Transverse colon (tissue), 3 donors: Measurements from ENCODE around the gene SELENOK.

ENCODE experiments used
- EP300 ChIP-seq: sonication (generic); formaldehyde crosslinking; IDR thresholded peaks from one replicate; pipeline ENCODE4 v1.6.1; 2017; ENCODE audit warnings: antibody characterized with exemption, low read depth
- TF ChIP-seq, protein P1 (sequence below), 5 experiments: fragments of 200-600 bp in 3 of 5; fragments of 450-650 bp in 2 of 5; sonication (generic) in 3 of 5; IDR thresholded peaks; 1 replicate in 2 of 5; 2 replicates in 3 of 5; pipeline ENCODE4 v1.5.1; 2016 to 2017; ENCODE audit warnings: antibody characterized with exemption in 5 of 5, inconsistent platforms in 3 of 5, mild to moderate bottlenecking in 2 of 5, moderate library complexity in 1 of 5

- no peak for TF ChIP-seq EP300
- TF ChIP-seq, protein P1, sequence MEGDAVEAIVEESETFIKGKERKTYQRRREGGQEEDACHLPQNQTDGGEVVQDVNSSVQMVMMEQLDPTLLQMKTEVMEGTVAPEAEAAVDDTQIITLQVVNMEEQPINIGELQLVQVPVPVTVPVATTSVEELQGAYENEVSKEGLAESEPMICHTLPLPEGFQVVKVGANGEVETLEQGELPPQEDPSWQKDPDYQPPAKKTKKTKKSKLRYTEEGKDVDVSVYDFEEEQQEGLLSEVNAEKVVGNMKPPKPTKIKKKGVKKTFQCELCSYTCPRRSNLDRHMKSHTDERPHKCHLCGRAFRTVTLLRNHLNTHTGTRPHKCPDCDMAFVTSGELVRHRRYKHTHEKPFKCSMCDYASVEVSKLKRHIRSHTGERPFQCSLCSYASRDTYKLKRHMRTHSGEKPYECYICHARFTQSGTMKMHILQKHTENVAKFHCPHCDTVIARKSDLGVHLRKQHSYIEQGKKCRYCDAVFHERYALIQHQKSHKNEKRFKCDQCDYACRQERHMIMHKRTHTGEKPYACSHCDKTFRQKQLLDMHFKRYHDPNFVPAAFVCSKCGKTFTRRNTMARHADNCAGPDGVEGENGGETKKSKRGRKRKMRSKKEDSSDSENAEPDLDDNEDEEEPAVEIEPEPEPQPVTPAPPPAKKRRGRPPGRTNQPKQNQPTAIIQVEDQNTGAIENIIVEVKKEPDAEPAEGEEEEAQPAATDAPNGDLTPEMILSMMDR (IDR thresholded peaks at IDR 0.05): no peak
Observed at GRCh38 chr3:53902067-53902466, 10.4 kb upstream of the SELENOK start.
